Muscle layer of colon (tissue), 2 donors: Measurements from ENCODE around the gene ZNF438.
"Not testable (repeated sequence)": the region's sequence is repeated elsewhere in the genome, so short reads cannot be mapped to it uniquely, and the experiment has no call there.

Experiments used
- H3K27ac ChIP-seq: one replicate; pipeline ENCODE4 v1.7.0; 2013; ENCODE audit warnings: low read depth, mild to moderate bottlenecking, low read length, moderate library complexity
- H3K27me3 ChIP-seq, 2 donors: one replicate each; pipeline ENCODE4 v1.7.0; 2013; ENCODE audit warnings: low read length in 2 of 2, mild to moderate bottlenecking in 2 of 2; ENCODE audit not compliant: insufficient read depth in 2 of 2, control insufficient read depth in 1 of 2
- H3K36me3 ChIP-seq: one replicate; pipeline ENCODE4 v1.7.0; 2013; ENCODE audit warnings: mild to moderate bottlenecking, low read length; ENCODE audit not compliant: insufficient read depth
- H3K4me1 ChIP-seq: one replicate; pipeline ENCODE4 v1.7.0; 2013; ENCODE audit warnings: mild to moderate bottlenecking, low read length; ENCODE audit not compliant: insufficient read depth
- H3K4me3 ChIP-seq, 2 donors: one replicate each; pipeline ENCODE4 v1.7.0; 2013; ENCODE audit warnings: low read length in 2 of 2, low read depth in 1 of 2, mild to moderate bottlenecking in 1 of 2, moderate library complexity in 1 of 2
- H3K9ac ChIP-seq: one replicate; pipeline ENCODE4 v1.7.0; 2013; ENCODE audit warnings: low read length
- H3K9me3 ChIP-seq: one replicate; pipeline ENCODE4 v1.7.0; 2013; ENCODE audit warnings: mild to moderate bottlenecking, low read length
- donor health status: abdominal sarcoma.
- donor health status: Adenocarcinoma of cecum.

ZNF438 gene

GRCh38 chr10:30991647-30992011 is 40.0 kb downstream of the ZNF438 start:
- Histone ChIP-seq H3K27me3 (no peaks in the 10 kb centered on the region), H3K9ac (no peak overlapping the region), H3K4me1 (peaks cover 26% of the 10 kb centered on the region), H3K36me3 (no peaks in the 10 kb centered on the region), H3K9me3 (no peaks in the 10 kb centered on the region), H3K27ac (no peak overlapping the region), H3K4me3 (no peak overlapping the region)

GRCh38 chr10:30990971-30991646 is 40.6 kb downstream of the ZNF438 start:
- Histone ChIP-seq H3K27ac (no peak overlapping the region), H3K4me1 (peaks cover 26% of the 10 kb centered on the region)

GRCh38 chr10:30990351-30990750 is 41.3 kb downstream of the ZNF438 start:
- no peaks in the 10 kb centered on the region for H3K27me3 ChIP-seq
- H3K9ac ChIP-seq: no peak overlapping the region
- H3K27ac ChIP-seq: no peak overlapping the region
- H3K36me3 ChIP-seq: no peaks in the 10 kb centered on the region
- H3K9me3 ChIP-seq: no peaks in the 10 kb centered on the region
- H3K4me3 ChIP-seq: no peak overlapping the region
- peaks cover 26% of the 10 kb centered on the region for H3K4me1 ChIP-seq

More at GRCh38 chr10:30990971-30991646, 40.6 kb downstream of the ZNF438 start:
- Histone ChIP-seq H3K36me3 (no peaks in the 10 kb centered on the region), H3K4me3 (no peak overlapping the region), H3K9ac (no peak overlapping the region), H3K27me3 (no peaks in the 10 kb centered on the region), H3K9me3 (no peaks in the 10 kb centered on the region)

GRCh38 chr10:30988831-30989435 is 42.7 kb downstream of the ZNF438 start:
- no peak overlapping the region for H3K9ac ChIP-seq
- no peaks in the 10 kb centered on the region for H3K27me3 ChIP-seq
- H3K27ac ChIP-seq: no peak overlapping the region
- H3K4me1 ChIP-seq: peaks cover 26% of the 10 kb centered on the region
- H3K4me3 ChIP-seq: no peak overlapping the region
- H3K36me3 ChIP-seq: no peaks in the 10 kb centered on the region
- no peaks in the 10 kb centered on the region for H3K9me3 ChIP-seq

- H3K27me3 ChIP-seq: no peaks in the 10 kb centered on the region
- H3K9ac ChIP-seq: no peak overlapping the region
- no peak overlapping the region for H3K27ac ChIP-seq
Observed at GRCh38 chr10:30987463-30987862, 44.2 kb downstream of the ZNF438 start.

GRCh38 chr10:30986053-30986555 is 45.6 kb downstream of the ZNF438 start:
- no peaks in the 10 kb centered on the region for H3K27me3 ChIP-seq
- H3K9me3 ChIP-seq: no peaks in the 10 kb centered on the region
- H3K36me3 ChIP-seq: no peaks in the 10 kb centered on the region
- H3K9ac ChIP-seq: no peak overlapping the region
- H3K27ac ChIP-seq: no peak overlapping the region
- H3K4me3 ChIP-seq: no peak overlapping the region
- peaks cover 10% of the 10 kb centered on the region for H3K4me1 ChIP-seq

More at GRCh38 chr10:30987463-30987862, 44.2 kb downstream of the ZNF438 start:
- Histone ChIP-seq H3K9me3 (no peaks in the 10 kb centered on the region), H3K4me1 (peaks cover 17% of the 10 kb centered on the region), H3K36me3 (no peaks in the 10 kb centered on the region), H3K4me3 (no peak overlapping the region)

- H3K27ac ChIP-seq: no peak overlapping the region
- no peak overlapping the region for H3K4me3 ChIP-seq
- H3K9me3 ChIP-seq: no peaks in the 10 kb centered on the region
- peaks cover 16% of the 10 kb centered on the region for H3K4me1 ChIP-seq
- no peaks in the 10 kb centered on the region for H3K36me3 ChIP-seq
- H3K9ac ChIP-seq: no peak overlapping the region
- no peaks in the 10 kb centered on the region for H3K27me3 ChIP-seq
Observed at GRCh38 chr10:30985512-30985911, 46.2 kb downstream of the ZNF438 start.

- H3K4me1 ChIP-seq: peaks cover 18% of the 10 kb centered on the region
- H3K27ac ChIP-seq: no peak overlapping the region
- H3K9me3 ChIP-seq: no peaks in the 10 kb centered on the region
- no peak overlapping the region for H3K4me3 ChIP-seq
- no peak overlapping the region for H3K9ac ChIP-seq
- no peaks in the 10 kb centered on the region for H3K27me3 ChIP-seq
- H3K36me3 ChIP-seq: no peaks in the 10 kb centered on the region
Observed at GRCh38 chr10:30984563-30985328, 46.9 kb downstream of the ZNF438 start.

- H3K9ac ChIP-seq, H3K9me3 ChIP-seq, H3K27me3 ChIP-seq, H3K27ac ChIP-seq, H3K36me3 ChIP-seq, H3K4me3 ChIP-seq: not testable (repeated sequence)
- peaks cover 10% of the 10 kb centered on the region for H3K4me1 ChIP-seq
Observed at GRCh38 chr10:30983209-30983608, 48.5 kb downstream of the ZNF438 start.

GRCh38 chr10:30980951-30981616 is 50.6 kb downstream of the ZNF438 start:
- no peaks in the 10 kb centered on the region for H3K9me3 ChIP-seq
- H3K4me1 ChIP-seq: peaks cover 10% of the 10 kb centered on the region
- H3K9ac ChIP-seq: no peak overlapping the region
- H3K4me3 ChIP-seq: no peak overlapping the region
- H3K27ac ChIP-seq: peak overlapping the region; percentile 60
- H3K36me3 ChIP-seq: no peaks in the 10 kb centered on the region
- H3K27me3 ChIP-seq: no peaks in the 10 kb centered on the region

GRCh38 chr10:30979956-30980355 is 51.7 kb downstream of the ZNF438 start:
- no peak overlapping the region for H3K4me3 ChIP-seq

More at GRCh38 chr10:30979956-30980355, 51.7 kb downstream of the ZNF438 start:
- H3K27ac ChIP-seq: peak overlapping the region; percentile 53
- no peaks in the 10 kb centered on the region for H3K36me3 ChIP-seq
- peaks cover 15% of the 10 kb centered on the region for H3K4me1 ChIP-seq
- no peaks in the 10 kb centered on the region for H3K27me3 ChIP-seq
- no peaks in the 10 kb centered on the region for H3K9me3 ChIP-seq
- no peak overlapping the region for H3K9ac ChIP-seq
